ENCODE data around the gene DENND4C.

GRCh38 chr9:19397845-19398244 is 167.4 kb downstream of the DENND4C start:
- no peak for TF ChIP-seq POLR2A (IDR thresholded peaks at IDR 0.05; ENCODE audit: low read depth, low read length)
- no peak for TF ChIP-seq CTCF (conservative IDR thresholded peaks at IDR 0.05; ENCODE audit: low read depth, low read length)
- TF ChIP-seq MAZ (IDR thresholded peaks at IDR 0.05; ENCODE audit: borderline replicate concordance, low read depth, low read length) = no peak
- no peak for TF ChIP-seq CEBPB (IDR thresholded peaks at IDR 0.05; ENCODE audit: low read depth, low read length)
- no peak for TF ChIP-seq RAD21 (IDR thresholded peaks at IDR 0.05; ENCODE audit: low read length)
- TF ChIP-seq MAFK (IDR thresholded peaks at IDR 0.05; ENCODE audit: low read depth, low read length) = no peak
- TF ChIP-seq RFX5 (IDR thresholded peaks at IDR 0.05; ENCODE audit: low read depth, low read length) = no peak
- no peak for TF ChIP-seq SMC3 (IDR thresholded peaks at IDR 0.05; ENCODE audit: low read depth, low read length)
- TF ChIP-seq RCOR1 (IDR thresholded peaks at IDR 0.05; ENCODE audit: insufficient replicate concordance, low read length) = no peak

Measured in IMR-90 (cell line).